Liver (tissue), 3 donors: ENCODE data around the gene SIRT6.

Source experiments
- ATF3 ChIP-seq: IDR thresholded peaks from 2 replicates; pipeline ENCODE4 v1.6.1; 2016; ENCODE audit warnings: antibody characterized with exemption
- CTCF ChIP-seq: fragments of 150-350 bp; IDR thresholded peaks from 2 replicates; pipeline ENCODE4 v1.5.1; 2017; ENCODE audit warnings: improper control_type of control experiment, low read depth, low read length; ENCODE audit not compliant: missing input control
- GABPA ChIP-seq, 2 donors: IDR thresholded peaks in 1 of 2; conservative IDR thresholded peaks in 1 of 2; 2 replicates each; pipeline ENCODE4 v1.6.1; 2016; ENCODE audit warnings: antibody characterized with exemption in 2 of 2, mild to moderate bottlenecking in 1 of 2, moderate library complexity in 1 of 2
- JUND ChIP-seq, 2 donors: IDR thresholded peaks; 2 replicates each; pipeline ENCODE4 v1.6.1; 2016; ENCODE audit warnings: antibody characterized with exemption in 2 of 2
- REST ChIP-seq: IDR thresholded peaks from 2 replicates; pipeline ENCODE4 v1.6.1; 2016; ENCODE audit warnings: antibody characterized with exemption, mild to moderate bottlenecking
- SP1 ChIP-seq: IDR thresholded peaks from 2 replicates; pipeline ENCODE4 v1.6.1; 2018; ENCODE audit warnings: antibody characterized with exemption, mild to moderate bottlenecking
- TF ChIP-seq, protein P1 (sequence below): IDR thresholded peaks from 2 replicates; pipeline ENCODE4 v1.6.1; 2016; ENCODE audit warnings: antibody characterized with exemption
- donor health status: healthy.
- donor health status: healthy.

DNA sequence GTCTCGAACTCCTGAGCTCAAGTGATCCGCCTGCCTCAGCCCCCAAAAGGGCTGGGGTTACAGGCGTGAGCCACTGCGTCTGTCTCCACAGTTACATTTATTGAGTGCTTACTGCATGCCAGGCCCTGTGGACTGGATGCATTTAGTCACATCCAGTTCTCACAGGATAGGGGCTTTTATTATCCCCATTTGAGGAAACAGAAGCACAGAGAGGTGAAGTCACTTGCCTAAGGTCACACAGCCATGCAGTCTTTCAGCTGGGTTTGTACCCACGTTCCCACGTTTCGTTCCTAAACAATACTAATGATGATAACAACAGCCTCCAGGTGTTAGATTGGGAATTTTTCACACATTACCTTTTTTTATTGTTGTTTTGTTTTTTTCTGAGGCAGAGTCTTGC is 37.8 kb upstream of the SIRT6 start:
- TF ChIP-seq CTCF = no peak
- no peak for TF ChIP-seq JUND (IDR thresholded peaks at IDR 0.05)
- TF ChIP-seq ATF3 = no peak
- TF ChIP-seq SP1 = no peak
- TF ChIP-seq REST = no peak
- TF ChIP-seq GABPA (IDR thresholded peaks at IDR 0.05 in 1 of 2, conservative IDR thresholded peaks at IDR 0.05 in 1 of 2) = no peak
- TF ChIP-seq, protein P1, sequence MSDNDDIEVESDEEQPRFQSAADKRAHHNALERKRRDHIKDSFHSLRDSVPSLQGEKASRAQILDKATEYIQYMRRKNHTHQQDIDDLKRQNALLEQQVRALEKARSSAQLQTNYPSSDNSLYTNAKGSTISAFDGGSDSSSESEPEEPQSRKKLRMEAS = no peak
